Measurements from ENCODE around the gene GATA2.
A peak's percentile ranks its signal among the peaks of the same experiment; 100 is the strongest.

Gene GATA2

GRCh38 chr3:128485282-128486204, 7.5 kb downstream of the GATA2 start:
- H3K27me3 ChIP-seq: no peaks in the 10 kb centered on the region
- H3K4me1 ChIP-seq: 0 out of 2 replicates have a peak, but pooled peaks cover 4% of the 10 kb centered on the region

GRCh38 chr3:128484404-128485281, 8.4 kb downstream of the GATA2 start:
- peak; percentile 74 for DNase-seq
- no peaks in the 10 kb centered on the region for H3K9me3 ChIP-seq
- H3K4me1 ChIP-seq: peaks cover 7% of the 10 kb centered on the region; the same call in 1 of the 2 replicates
- peaks cover 100% of the 10 kb centered on the region for H3K36me3 ChIP-seq
- H3K4me3 ChIP-seq (ENCODE audit: low read depth, low read length): peak overlapping the region; percentile 77
- H3K27me3 ChIP-seq: no peaks in the 10 kb centered on the region
- TF ChIP-seq CTCF (IDR thresholded peaks at IDR 0.05; ENCODE audit: low read depth, low read length): no peak

More at GRCh38 chr3:128485282-128486204, 7.5 kb downstream of the GATA2 start:
- DNase-seq: no peak
- TF ChIP-seq CTCF (IDR thresholded peaks at IDR 0.05; ENCODE audit: low read depth, low read length): no peak
- H3K9me3 ChIP-seq: no peaks in the 10 kb centered on the region
- H3K36me3 ChIP-seq: peaks cover 100% of the 10 kb centered on the region
- H3K4me3 ChIP-seq (ENCODE audit: low read depth, low read length): peak overlapping the region; percentile 77

GRCh38 chr3:128483657-128484403, 9.2 kb downstream of the GATA2 start:
- Histone ChIP-seq H3K4me3 (ENCODE audit: low read depth, low read length) (peak overlapping the region; percentile 77), H3K4me1 (peaks cover 13% of the 10 kb centered on the region), H3K9me3 (no peaks in the 10 kb centered on the region), H3K36me3 (peaks cover 100% of the 10 kb centered on the region), H3K27me3 (no peaks in the 10 kb centered on the region)
- no peak for DNase-seq
- TF ChIP-seq CTCF (IDR thresholded peaks at IDR 0.05; ENCODE audit: low read depth, low read length): no peak

GRCh38 chr3:128482666-128483656, 10.0 kb downstream of the GATA2 start:
- H3K4me1 ChIP-seq: peaks cover 20% of the 10 kb centered on the region
- H3K27me3 ChIP-seq: no peaks in the 10 kb centered on the region

More at GRCh38 chr3:128482666-128483656, 10.0 kb downstream of the GATA2 start:
- Histone ChIP-seq H3K36me3 (peaks cover 100% of the 10 kb centered on the region), H3K9me3 (no peaks in the 10 kb centered on the region), H3K4me3 (ENCODE audit: low read depth, low read length) (peak overlapping the region; percentile 77)
- 0 out of 2 replicates have a peak, but pooled peaks have one; percentile 8 for TF ChIP-seq CTCF (IDR thresholded peaks at IDR 0.05; ENCODE audit: low read depth, low read length)
- peak; percentile 71 for DNase-seq
